Limb (tissue), 2 donors: ENCODE measurements around the gene IL17RD.

Experiments
- DNase-seq, 2 donors: peaks; one replicate each; pipeline ENCODE4 v3.0.0-alpha.2; 2016; ENCODE audit errors: extremely low spot score in 2 of 2

Gene IL17RD

DNA sequence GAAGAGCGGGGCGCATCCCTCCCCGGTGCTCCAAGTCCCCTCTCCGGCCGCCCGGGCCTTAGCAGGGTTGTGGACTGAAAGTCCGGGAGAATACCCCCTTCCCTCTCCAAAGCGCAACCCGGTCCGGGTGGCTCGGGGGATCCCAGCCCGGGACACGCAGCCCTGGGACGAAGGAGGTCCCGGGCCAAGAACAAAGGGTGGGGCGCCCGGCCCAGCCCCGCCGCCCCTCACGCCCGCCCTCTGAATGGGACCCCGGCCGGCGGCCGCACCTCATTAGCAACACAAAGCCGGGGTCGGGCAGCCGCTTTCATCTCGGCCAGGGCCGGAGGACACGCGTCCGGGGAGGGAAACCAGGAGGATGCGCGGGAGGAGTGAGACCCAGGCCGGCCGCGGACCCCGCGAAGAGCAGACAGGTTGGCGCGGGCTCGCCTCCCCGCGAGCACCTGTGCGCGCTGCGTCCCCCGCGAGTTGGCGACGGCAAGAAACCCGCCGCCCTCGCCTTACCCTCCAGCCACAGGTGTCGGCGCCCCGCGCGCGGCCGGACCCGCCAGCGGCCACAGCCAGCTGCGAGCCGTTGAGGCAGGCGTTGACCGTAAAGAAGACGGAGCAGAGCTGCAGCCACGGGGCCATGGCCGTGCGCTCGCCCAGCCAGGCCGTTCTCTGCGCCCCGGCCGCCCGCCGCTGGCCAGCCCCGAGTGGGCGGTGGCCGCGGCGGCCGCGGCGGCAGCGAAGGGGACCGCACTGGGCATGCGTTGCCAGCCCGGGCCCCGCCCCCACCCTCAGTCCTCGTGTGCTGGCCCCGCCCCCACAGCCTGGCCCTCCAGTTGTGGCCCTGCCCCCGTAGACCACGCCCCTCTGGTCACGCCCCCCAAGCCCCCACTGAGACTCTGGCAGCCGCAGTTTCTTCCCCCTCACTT, at the start of gene IL17RD:
Gene IL17RD (minus strand): TSS at position 697 of the 917 bp plus-strand sequence. CDS start 67 bp downstream, at position 630.
- peak; percentile 92 to 94 for DNase-seq

DNA sequence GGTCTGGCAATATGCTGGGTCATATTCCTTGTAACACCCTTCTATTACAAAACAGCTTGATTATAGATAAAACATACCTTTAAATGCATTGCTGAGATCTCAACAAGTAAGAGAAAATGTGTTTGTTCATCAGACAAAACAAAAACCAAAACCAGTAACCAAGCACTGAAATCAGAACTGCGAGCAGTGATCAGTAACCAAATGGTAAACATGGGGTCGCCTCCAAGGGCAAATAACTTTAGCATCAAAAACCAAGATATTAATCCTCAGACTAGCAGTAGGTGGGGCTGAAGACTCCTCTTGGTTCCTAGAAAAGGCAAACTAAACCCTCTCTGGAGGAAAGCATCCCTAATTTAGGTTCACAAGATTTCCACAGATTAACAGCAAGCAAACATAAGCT, 41.3 kb upstream of the IL17RD start:
- DNase-seq, result no peak

DNA sequence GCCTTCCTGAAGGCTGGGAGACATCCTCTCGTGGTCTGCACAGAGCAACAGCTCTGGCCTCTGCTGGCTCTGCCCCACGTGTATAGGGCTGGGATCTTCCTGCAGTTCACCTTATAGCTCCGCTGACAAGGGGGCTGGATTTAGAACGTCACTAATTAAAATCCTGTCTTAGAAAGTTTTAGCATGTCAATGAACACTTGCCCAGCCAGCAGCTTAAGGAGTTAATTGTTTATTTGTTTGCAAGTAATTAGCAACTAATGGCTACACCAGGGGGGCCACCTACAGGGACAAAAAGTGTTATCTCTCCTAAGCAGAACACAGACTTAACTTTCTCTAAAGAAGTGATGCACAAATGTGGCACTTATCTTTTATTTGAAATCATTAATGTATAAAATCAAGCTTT, 34.7 kb upstream of the IL17RD start, which contains the start of gene HESX1:
Gene HESX1 (minus strand): TSS at position 84 of the 403 bp plus-strand sequence. CDS start 60 bp downstream, at position 24.
- DNase-seq, result no peak

DNA sequence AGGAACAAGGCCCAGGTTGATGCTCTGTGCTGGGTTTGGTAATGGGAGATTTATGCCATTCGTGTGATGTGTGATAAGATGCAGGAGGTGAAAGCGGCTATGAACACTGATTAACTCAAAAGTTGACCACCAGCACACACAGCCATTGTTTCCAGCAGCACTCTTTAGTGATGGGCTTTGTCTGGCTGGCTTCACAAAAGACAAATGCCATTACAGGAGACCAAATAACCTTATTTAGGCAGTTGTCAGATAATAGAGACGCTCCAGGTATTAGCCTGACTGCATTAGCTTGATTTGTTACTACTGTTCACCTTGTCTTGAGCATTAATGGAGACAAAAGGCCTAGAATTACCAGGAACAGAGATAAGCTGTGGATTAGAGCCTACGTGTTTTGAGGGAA, 29.5 kb upstream of the IL17RD start:
- DNase-seq, result no peak

GRCh38 chr3:57192028-57192427, 26.9 kb upstream of the IL17RD start:
- no peak for DNase-seq

DNA sequence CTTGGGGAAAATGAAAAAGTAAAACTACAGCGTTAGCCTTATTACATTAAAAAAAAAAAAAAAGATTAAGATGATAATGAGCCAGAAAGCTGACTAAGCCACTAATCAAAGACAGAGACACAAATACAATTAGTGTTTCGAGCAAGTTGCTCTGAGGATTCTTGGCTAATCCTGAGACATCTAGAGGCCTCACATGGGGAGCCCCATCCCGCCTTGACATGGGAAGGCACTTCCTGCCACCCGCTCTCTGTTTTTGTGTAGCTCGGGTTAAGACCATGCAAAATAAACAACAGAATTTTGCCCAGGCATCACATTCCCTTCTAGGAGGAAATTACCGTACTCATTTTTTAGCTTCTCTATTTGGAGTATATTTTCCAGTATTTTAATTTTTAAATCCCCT, 19.4 kb upstream of the IL17RD start:
- DNase-seq, result no peak

GRCh38 chr3:57179580-57180410, 14.6 kb upstream of the IL17RD start:
- DNase-seq, result no peak

- DNase-seq, result no peak
Measured at GRCh38 chr3:57176045-57176444, 10.9 kb upstream of the IL17RD start.

- no peak for DNase-seq
Measured at GRCh38 chr3:57173687-57174086, 8.5 kb upstream of the IL17RD start.

- no peak for DNase-seq
Measured at GRCh38 chr3:57170946-57171345, 5.8 kb upstream of the IL17RD start.

DNA sequence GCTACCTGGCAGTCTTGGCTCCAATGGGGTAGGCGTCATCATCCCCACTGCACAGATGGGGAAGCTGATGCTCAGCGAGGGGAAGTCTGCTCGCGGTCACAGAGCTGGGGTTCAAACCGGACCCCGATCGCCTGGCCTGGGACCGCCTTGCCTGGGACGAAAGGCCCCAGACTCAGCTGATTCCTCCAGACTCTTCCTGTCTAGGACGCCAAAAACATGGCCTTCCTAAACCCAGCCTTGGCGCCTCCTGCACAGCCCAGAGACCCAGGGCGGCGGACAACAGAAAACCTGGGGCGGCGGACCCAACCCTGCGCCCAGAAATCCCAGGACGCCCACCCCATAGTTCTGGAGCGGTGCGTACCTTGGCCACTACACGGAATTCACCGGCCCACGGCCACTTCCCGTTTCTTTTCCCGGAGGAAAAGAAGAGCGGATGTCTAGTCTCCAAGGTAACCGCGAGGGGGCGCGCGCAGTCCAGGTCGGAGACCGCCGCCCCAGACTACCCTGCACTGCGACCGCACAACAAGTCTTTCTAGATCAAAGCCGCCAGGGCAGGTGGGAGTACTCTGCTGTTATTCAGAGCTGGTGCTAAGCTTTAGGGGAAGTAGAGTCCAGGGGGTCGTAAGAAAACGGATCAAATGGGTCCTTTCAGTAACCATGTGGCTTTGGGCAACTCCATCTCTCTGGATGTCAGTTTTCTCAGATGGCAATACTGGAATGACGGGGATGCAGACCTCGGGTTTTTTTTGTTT, 4.9 kb upstream of the IL17RD start:
- peak; percentile 85 to 90 for DNase-seq

DNA sequence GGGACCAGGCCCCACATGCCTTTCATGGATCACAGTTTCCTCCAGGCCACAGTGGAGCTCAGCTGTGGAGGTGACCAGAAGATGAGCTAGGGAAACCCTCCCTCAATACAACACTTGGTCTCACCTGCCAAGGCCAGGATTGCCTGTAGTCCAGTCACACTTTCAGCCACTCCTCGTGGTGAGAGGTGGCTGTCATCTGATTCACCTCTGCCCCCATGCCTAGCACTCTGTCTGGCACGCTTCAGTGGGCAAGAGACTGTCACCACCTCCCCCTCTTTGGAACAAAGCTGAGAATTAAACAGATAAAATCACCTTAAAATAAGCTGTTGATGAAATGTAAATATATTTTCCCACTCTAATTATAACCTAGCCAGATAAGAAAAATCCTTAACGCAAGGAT, 4.0 kb upstream of the IL17RD start:
- DNase-seq, result no peak

DNA sequence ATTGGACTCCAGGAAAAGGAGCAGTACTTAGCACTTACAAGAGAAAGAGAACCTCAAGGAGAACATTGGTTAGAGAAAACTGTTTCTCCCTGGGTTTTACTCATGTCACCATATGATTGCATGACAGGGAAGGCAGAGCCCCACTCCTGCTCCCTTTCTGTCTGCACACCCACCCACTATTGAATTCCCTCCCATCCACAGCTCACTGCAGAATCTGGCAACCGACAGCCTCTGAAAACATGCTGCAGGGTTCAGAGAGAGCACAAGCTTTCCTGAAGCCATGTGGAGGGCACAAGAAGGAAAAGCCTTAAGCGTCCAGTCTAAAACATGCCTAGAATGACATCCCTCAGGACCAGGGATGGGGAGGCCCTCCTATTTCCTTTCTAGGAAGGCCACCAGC, 3.0 kb upstream of the IL17RD start:
- DNase-seq, result no peak

DNA sequence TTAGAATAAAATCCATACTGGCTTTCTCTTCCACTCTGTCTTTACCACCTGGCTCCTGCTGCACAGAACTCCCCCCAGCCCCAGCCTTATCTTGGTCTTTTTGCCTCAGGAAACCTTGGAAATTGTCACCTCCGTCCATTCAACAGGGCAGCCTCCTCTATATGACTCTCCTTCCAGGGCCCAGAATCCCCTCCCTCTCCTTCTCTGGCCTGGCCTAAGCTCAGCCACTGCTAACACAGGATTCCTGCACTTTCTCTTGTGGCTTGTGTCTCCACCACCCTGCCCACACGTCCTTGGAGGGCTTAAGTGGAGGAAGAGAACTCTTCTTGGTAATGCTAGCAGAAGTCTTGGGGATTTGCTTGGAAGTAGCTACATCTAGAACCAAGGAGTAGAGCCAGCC, 1.5 kb upstream of the IL17RD start:
- no peak for DNase-seq

DNA sequence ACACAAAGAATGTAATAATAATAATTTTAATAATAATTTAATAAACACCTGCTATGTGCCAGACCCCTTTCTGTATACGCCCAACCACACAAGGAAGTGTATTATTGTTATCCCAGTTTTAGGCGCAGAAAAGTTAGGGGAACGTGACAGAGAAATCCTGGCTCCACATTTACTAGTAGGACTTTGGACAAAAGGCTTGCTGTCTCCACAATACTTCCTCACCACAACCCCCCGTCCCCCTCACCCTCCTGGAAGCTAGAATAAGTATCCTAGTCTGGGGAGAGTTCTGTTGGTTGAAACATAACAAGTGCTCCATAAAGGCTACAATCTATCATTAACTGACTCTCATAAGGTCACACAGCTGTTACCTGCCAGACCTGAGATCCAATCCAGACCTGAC, 488 bp upstream of the IL17RD start:
- DNase-seq, result no peak

- DNase-seq, result no peak
Measured at GRCh38 chr3:57164217-57164656, 916 bp downstream of the IL17RD start.

DNA sequence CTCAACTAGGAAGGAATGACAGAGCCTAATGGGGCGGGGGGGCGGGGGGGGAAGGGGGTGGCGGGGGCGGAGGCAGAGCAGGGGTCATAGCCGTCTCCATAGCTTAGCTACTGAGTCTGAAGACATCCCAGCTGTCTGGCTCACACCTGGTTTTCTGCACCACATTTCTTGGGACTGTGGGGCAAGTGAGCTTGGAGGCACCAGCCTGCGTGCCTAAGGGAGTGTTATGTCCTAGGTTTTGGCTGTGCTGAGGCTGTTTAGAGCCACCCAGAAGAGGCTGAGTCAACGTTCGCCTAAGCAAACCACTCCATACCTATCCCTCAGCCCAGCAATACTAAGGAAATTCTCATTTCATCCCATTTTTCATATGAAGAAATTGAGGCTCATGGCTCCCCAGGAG, 1.4 kb downstream of the IL17RD start:
- no peak for DNase-seq

GRCh38 chr3:57161915-57162314, 3.2 kb downstream of the IL17RD start:
- DNase-seq, result no peak

- peak in 1 of 2 donors; percentile 84 for DNase-seq
Measured at GRCh38 chr3:57160765-57161538, 4.2 kb downstream of the IL17RD start.

DNA sequence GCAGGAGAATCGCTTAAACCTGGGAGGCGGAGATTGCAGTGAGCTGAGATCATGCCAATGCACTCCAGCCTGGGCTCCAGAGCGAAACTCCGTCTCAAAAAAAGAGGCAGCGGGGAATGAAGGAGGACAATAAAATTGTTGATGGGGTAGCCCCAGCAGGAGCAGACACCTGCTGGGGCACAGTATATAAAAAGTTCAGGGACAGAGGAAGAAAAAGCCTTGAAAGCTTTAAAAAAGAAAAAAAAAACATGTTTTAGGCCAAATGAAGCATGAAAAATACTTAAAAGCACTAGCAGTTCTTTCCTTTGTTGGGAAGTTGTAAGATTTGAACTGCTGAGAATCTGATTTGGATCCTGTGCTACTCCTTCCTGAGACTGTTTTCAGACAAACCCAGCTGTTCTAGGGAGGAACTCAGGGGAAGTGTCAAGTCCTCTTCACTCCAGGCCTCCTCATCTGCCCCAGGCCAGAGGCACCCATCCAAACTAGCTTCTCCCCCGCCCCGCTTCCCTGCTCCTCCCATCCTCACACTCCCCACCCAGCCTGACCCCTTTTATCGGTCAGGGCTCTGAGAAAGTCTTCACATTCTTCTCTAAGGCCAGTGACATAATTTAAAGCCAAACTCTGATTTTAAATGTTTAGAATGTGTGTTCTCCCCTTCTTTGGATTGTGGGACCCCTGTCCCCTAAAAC, 4.9 kb downstream of the IL17RD start:
- DNase-seq, result no peak
